Ovary (tissue), 3 donors: ENCODE data around the gene SLC13A2.

Source experiments
- CTCF ChIP-seq, 3 donors: fragments of 450-650 bp in 2 of 3; fragments of 200-600 bp in 1 of 3; IDR thresholded peaks; one replicate each; pipeline versions ENCODE4 v1.5.1 to v1.8.0; 2016 to 2022; ENCODE audit warnings: antibody characterized with exemption in 3 of 3, mild to moderate bottlenecking in 1 of 3
- EP300 ChIP-seq: sonication (generic); formaldehyde crosslinking; IDR thresholded peaks from one replicate; pipeline ENCODE4 v1.6.1; 2017; ENCODE audit warnings: antibody characterized with exemption
- POLR2A ChIP-seq: fragments of 450-650 bp; IDR thresholded peaks from one replicate; pipeline ENCODE4 v1.6.1; 2017; ENCODE audit warnings: antibody characterized with exemption, mild to moderate bottlenecking, moderate library complexity
- donor health status: DM: no; HTN: no; CAD: no.

DNA sequence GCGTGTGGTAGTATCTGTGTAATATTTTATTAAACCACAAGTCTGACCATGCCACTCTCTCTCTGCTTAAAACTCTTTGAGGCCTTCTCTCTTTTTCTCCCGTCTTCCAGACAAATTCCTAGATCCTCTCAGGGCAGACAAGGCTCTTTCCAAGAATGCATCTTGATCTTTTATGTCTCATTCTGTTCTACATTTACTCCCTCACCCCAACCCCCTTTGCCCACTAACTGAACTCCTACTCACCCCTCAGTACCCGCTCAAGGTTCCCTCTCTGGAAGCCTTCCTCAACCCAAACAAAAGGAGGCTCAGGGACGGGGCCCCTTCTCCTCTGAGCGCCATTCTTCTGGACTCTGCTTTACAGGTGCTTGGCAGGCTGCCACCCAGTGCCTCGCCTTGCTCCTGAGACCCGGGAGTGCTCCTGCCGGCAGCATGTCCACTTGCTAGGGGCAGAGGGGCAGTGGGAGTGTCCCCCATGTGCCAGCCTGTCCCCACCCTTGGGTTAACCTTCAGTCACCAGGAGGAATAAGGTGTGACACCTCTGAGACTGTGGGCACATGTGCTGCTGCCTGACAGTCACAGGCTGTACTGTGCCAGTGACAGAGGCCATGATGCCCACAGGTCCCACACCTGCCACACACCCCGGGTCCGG lies 9.2 kb downstream of the SLC13A2 start:
- no peak for TF ChIP-seq CTCF (IDR thresholded peaks at IDR 0.05)
- no peak for TF ChIP-seq POLR2A
- no peak for TF ChIP-seq EP300
